ENCODE results near the gene HOXD8.

DNA sequence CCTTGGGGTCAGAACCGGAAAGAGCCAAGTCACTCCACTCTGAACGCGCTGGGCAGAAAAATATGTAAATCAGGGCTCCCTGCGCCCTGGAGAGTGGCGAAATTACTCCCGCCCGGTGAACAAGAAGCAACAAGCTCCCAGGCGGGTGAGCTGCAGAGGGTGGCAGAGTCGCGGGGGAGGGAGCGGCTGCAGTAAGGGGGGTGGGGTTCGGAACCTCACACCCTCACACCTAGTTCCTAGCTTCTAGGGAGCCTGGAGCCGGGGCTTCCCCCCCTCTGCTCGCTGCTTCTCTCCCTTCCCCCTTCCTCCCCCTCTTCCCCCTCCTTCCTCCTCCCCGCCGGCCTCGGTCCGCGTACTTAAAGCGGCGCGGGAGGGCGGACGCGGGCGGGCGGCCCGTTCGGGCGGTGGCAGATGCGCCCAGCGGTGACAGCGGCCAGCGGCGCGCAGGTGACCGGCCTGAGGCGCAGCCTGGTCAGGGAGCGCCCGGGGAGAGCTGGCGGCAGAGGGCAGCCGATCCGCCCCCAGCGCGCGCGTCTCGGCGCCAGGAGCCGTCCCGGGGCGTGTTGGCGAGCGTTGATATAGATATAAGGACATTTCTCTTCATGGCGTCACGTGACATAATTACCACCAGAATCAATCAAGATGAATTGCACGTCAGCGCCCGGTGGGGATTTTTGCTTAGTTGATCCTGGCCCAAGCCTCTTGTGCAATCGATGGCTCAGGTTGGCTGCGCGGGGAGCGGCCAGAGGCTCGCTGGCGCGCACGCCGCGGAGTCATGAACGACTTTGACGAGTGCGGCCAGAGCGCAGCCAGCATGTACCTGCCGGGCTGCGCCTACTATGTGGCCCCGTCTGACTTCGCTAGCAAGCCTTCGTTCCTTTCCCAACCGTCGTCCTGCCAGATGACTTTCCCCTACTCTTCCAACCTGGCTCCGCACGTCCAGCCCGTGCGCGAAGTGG lies 22.6 kb upstream of the HOXD8 start, which contains the start of gene HOXD11:
- TF ChIP-seq CTCF (IDR thresholded peaks at IDR 0.05) (no peak), RAD21 (IDR thresholded peaks at IDR 0.05; ENCODE audit: low read length) (no peak), FOXM1 (IDR thresholded peaks at IDR 0.05; ENCODE audit: low read depth) (no peak)

All from SK-N-SH (cell line).